Measurements from ENCODE around the gene WDFY3.

WDFY3 gene, protein sequence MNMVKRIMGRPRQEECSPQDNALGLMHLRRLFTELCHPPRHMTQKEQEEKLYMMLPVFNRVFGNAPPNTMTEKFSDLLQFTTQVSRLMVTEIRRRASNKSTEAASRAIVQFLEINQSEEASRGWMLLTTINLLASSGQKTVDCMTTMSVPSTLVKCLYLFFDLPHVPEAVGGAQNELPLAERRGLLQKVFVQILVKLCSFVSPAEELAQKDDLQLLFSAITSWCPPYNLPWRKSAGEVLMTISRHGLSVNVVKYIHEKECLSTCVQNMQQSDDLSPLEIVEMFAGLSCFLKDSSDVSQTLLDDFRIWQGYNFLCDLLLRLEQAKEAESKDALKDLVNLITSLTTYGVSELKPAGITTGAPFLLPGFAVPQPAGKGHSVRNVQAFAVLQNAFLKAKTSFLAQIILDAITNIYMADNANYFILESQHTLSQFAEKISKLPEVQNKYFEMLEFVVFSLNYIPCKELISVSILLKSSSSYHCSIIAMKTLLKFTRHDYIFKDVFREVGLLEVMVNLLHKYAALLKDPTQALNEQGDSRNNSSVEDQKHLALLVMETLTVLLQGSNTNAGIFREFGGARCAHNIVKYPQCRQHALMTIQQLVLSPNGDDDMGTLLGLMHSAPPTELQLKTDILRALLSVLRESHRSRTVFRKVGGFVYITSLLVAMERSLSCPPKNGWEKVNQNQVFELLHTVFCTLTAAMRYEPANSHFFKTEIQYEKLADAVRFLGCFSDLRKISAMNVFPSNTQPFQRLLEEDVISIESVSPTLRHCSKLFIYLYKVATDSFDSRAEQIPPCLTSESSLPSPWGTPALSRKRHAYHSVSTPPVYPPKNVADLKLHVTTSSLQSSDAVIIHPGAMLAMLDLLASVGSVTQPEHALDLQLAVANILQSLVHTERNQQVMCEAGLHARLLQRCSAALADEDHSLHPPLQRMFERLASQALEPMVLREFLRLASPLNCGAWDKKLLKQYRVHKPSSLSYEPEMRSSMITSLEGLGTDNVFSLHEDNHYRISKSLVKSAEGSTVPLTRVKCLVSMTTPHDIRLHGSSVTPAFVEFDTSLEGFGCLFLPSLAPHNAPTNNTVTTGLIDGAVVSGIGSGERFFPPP (N-terminal part only)

DNA sequence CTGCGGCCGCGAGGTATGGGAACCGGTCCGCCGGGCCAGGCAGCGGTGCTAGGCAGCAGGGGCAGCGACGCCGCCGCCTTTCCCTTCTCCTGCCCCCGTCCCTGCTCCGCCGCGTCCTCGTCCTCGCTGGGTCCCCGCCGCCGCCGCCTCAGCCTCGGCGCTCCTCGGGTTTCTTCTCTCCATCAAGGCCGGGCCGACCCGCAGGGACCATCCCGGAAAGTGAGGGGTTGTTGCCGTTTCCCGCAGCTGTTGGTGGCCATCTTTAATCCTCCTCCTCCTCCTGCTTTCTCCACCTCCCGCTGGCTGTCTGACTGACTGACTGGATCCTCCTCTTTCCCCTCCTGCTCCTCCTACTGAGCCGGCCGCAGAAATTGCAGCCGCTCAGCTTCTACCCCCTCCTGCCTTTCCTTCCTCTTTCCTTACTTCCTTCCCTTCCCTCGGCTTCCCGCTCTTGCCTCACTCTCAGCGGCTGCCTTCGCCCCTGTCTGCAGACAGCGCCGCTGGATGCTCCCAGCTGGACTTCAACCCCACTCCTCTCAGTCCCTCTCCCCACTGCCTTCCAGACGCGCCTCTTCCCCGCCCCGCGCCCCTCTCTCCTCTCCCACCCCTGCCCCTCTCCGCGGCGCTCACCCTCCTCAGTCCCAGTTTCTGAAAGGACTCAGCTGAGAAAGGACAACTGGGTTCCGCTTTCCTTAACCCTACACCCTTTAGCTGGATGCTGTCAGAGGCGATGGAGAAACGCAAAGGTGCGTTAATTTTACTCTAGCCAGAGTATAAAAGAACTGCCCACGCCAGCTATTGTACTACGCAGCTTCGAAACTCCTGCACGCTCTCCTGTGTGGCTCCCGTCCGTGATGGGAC, at the start of gene WDFY3:
Gene WDFY3, minus strand, starts transcription at position 309 of the 861 bp plus-strand sequence. CDS start 106,099 bp downstream, outside the sequence.
- H3K9me3 ChIP-seq (ENCODE audit: control insufficient read depth, low read length): no peaks in the 10 kb centered on the region
- H3K9ac ChIP-seq: peak within 1 kb of the TSS; percentile 43
- H3K4me3 ChIP-seq (ENCODE audit: low read depth, low read length): peak within 1 kb of the TSS; percentile 80
- no peaks in the 10 kb centered on the region for H3K4me1 ChIP-seq
- H3K4me2 ChIP-seq (ENCODE audit: low read length): peak within 1 kb of the TSS; percentile 81
- H3K79me2 ChIP-seq: peaks cover 15% of the 10 kb centered on the region
- no peaks in the 10 kb centered on the region for H3K27me3 ChIP-seq (ENCODE audit: control insufficient read depth, insufficient read depth, low read length)
- peak within 1 kb of the TSS; percentile 79 for H3K27ac ChIP-seq
- TF ChIP-seq CTCF (IDR thresholded peaks at IDR 0.05): no peak
- H2AFZ ChIP-seq: peak within 1 kb of the TSS; percentile 89
- H3K36me3 ChIP-seq (ENCODE audit: control insufficient read depth, insufficient read depth, low read length): no peaks in the 10 kb centered on the region

DNA sequence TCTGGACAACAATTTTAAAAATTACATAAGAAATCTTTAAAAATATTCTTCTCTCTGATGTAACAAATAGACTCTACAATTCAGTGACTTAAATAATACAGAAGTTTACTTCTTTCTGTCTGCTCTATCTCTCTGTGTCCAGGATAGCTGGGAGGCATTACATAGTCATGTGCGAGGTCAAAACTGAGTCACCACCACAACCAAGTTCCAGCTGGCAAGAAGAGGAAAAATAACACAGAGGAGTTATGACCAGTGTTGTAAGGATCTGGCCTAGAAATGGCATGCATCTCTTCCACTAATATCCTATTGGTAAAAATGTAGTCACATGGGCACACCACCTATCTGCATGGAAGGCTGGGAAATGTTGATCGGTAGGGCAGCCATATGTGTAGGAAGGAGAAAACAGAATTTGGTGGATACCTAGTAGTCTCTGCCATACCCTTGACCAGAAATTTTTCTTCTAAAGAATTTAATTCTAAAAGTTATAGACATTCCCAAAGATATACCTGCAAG, 39.4 kb upstream of the WDFY3 start:
- H2AFZ ChIP-seq: no peak overlapping the region
- TF ChIP-seq CTCF (IDR thresholded peaks at IDR 0.05): no peak
- no peaks in the 10 kb centered on the region for H3K9me3 ChIP-seq (ENCODE audit: control insufficient read depth, low read length)
- no peaks in the 10 kb centered on the region for H3K27me3 ChIP-seq (ENCODE audit: control insufficient read depth, insufficient read depth, low read length)
- no peaks in the 10 kb centered on the region for H3K36me3 ChIP-seq (ENCODE audit: control insufficient read depth, insufficient read depth, low read length)
- H3K4me3 ChIP-seq (ENCODE audit: low read depth, low read length): no peak overlapping the region
- H3K79me2 ChIP-seq: no peaks in the 10 kb centered on the region
- H3K4me1 ChIP-seq: no peaks in the 10 kb centered on the region
- H3K9ac ChIP-seq: no peak overlapping the region
- no peak overlapping the region for H3K4me2 ChIP-seq (ENCODE audit: low read length)
- no peak overlapping the region for H3K27ac ChIP-seq

- Histone ChIP-seq H3K36me3 (ENCODE audit: control insufficient read depth, insufficient read depth, low read length) (no peaks in the 10 kb centered on the region), H3K9me3 (ENCODE audit: control insufficient read depth, low read length) (no peaks in the 10 kb centered on the region), H3K4me3 (ENCODE audit: low read depth, low read length) (no peak overlapping the region), H3K4me2 (ENCODE audit: low read length) (no peak overlapping the region), H3K27me3 (ENCODE audit: control insufficient read depth, insufficient read depth, low read length) (no peaks in the 10 kb centered on the region), H2AFZ (no peak overlapping the region), H3K4me1 (no peaks in the 10 kb centered on the region), H3K27ac (no peak overlapping the region), H3K79me2 (no peaks in the 10 kb centered on the region), H3K9ac (no peak overlapping the region)
- TF ChIP-seq CTCF (IDR thresholded peaks at IDR 0.05): no peak
Measured at GRCh38 chr4:85000343-85000742, 33.9 kb upstream of the WDFY3 start.

DNA sequence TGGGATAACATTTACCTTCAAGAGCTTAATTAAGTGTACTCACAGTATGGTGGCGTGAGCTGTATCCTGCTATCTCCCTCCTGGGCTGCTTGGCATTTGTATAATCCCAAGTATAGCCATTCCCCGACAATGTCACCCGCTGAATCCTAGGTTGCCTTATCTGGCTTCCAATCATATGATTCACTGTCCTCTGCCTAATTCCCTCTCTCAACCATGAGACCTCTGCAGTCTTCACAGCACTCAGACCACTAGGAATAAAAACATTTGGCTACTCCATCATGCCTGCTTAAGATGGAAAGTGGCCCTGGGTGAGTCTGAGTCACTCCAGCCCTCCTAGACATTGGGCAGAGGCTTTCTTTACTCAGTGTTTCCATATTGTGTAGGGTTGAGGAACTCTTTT, 28.9 kb upstream of the WDFY3 start:
- no peak for TF ChIP-seq CTCF (IDR thresholded peaks at IDR 0.05)
- no peak overlapping the region for H2AFZ ChIP-seq

More for the DNA sequence above, 28.9 kb upstream of the WDFY3 start:
- no peak overlapping the region for H3K9ac ChIP-seq
- no peak overlapping the region for H3K27ac ChIP-seq
- no peak overlapping the region for H3K4me2 ChIP-seq (ENCODE audit: low read length)
- H3K36me3 ChIP-seq (ENCODE audit: control insufficient read depth, insufficient read depth, low read length): no peaks in the 10 kb centered on the region
- H3K27me3 ChIP-seq (ENCODE audit: control insufficient read depth, insufficient read depth, low read length): no peaks in the 10 kb centered on the region
- no peaks in the 10 kb centered on the region for H3K79me2 ChIP-seq
- H3K4me3 ChIP-seq (ENCODE audit: low read depth, low read length): no peak overlapping the region
- H3K9me3 ChIP-seq (ENCODE audit: control insufficient read depth, low read length): no peaks in the 10 kb centered on the region
- H3K4me1 ChIP-seq: no peaks in the 10 kb centered on the region
